Measurements from ENCODE around the gene NAV2. TPM values are rescaled to one million over a fixed set of nuclear protein-coding genes. Genes with fewer than 3 reads are reported as not detected.

The NAV2 gene
- total RNA-seq, 4 donors from 2014 or later, result 9.1 to 34.7 (median 22.2) TPM

- Histone ChIP-seq H3K4me1 (peaks cover 20% of the 10 kb centered on the region), H3K4me3 (no peak overlapping the region), H3K36me3 (peaks cover 4% of the 10 kb centered on the region), H3K9me3 (no peaks in the 10 kb centered on the region), H3K27me3 (no peaks in the 10 kb centered on the region), H3K27ac (no peak overlapping the region)
- DNase-seq (ENCODE audit: low spot score in 2 of 2), result no peak
- 60% methylated on average over 12 of the region's 12 CpGs for WGBS
- TF ChIP-seq EP300 (IDR thresholded peaks at IDR 0.05) (no peak), CTCF (IDR thresholded peaks at IDR 0.05) (no peak), POLR2AphosphoS5 (IDR thresholded peaks at IDR 0.05) (no peak), POLR2A (IDR thresholded peaks at IDR 0.05) (no peak)
These were observed 115.9 kb downstream of the NAV2 start for GRCh38 chr11:19828382-19829108.

DNA sequence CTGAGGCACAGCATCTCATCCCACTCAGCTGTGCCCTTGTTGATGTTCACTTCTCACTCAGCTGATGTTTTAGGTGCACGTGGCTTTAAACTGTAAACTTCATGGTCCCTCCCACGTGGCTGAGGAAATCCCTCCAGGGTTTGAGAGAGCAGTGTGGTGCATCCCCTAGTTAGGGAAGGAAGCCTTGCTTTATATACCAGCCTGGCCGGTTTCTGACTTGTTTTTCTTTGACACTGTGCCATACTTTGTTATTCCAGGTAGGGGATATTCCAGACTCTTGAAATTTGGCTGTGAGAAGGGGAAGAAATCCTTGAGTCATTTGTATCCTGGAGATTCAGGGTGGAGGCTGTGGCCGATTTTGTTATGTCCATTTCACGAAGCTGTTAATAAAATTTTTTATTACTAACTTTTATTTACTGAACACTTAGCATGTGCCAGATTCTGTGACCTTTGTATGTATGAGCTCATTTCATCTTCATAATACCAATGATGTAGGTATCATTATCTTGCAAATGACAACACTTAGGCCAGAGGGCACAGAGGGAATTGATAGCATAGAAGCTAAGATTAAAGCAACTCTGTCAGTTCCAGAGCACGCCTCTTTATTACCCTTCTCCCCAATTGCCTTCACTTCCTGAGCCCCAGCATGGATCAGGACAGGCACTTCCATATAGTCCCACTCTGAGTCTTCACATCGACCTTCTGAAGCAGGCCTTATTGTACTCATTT lies 116.6 kb downstream of the NAV2 start:
- Histone ChIP-seq H3K4me1 (peaks cover 20% of the 10 kb centered on the region), H3K4me3 (no peak overlapping the region), H3K27me3 (no peaks in the 10 kb centered on the region), H3K27ac (no peak overlapping the region), H3K9me3 (no peaks in the 10 kb centered on the region), H3K36me3 (peaks cover 8% of the 10 kb centered on the region)
- TF ChIP-seq POLR2AphosphoS5 (IDR thresholded peaks at IDR 0.05) (peak in 1 of 3 donors; percentile 38), EP300 (IDR thresholded peaks at IDR 0.05) (no peak), POLR2A (IDR thresholded peaks at IDR 0.05) (no peak)
- 30% methylated on average over 7 of the region's 7 CpGs for WGBS
- no peak for DNase-seq (ENCODE audit: low spot score in 2 of 2)

DNA sequence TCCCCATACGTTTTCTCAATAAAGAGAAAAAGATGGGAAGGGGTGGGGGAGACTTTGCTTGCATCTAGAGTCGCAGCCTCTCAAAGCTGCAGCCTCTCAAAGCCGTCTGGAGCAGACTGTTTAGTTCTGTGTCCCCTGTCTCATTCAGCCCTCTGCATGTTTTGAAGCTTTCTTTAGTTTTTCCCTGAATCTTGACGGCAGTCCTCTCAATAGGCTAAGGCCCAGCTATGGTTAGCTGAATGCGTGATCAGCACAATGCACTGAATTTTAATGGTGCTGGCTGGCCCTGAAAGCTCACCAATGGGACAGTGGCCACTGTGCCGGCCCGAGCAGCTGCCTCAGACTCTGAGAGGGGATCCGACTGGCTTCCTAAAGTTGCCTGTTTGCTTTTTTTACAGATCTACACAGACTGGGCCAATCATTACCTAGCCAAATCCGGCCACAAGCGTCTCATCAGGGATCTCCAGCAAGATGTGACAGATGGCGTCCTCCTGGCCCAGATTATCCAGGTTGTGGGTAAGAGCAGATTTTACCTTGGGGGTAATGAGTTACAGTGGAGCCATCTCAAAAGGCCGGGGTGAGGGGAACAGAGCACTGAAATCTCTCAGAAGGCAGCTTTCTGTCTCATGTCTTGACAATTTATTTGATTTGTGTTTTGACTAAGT lies 119.6 kb downstream of the NAV2 start:
- Histone ChIP-seq H3K27me3 (no peaks in the 10 kb centered on the region), H3K4me3 (no peak overlapping the region), H3K4me1 (peaks cover 20% of the 10 kb centered on the region), H3K36me3 (peaks cover 8% of the 10 kb centered on the region), H3K27ac (no peak overlapping the region), H3K9me3 (no peaks in the 10 kb centered on the region)
- TF ChIP-seq POLR2AphosphoS5 (IDR thresholded peaks at IDR 0.05) (no peak), POLR2A (IDR thresholded peaks at IDR 0.05) (no peak), EP300 (IDR thresholded peaks at IDR 0.05) (no peak), CTCF (IDR thresholded peaks at IDR 0.05) (no peak)
- WGBS, result 74% methylated on average over 12 of the region's 12 CpGs
- DNase-seq (ENCODE audit: low spot score in 2 of 2), result no peak

GRCh38 chr11:19832901-19833300 lies 120.3 kb downstream of the NAV2 start:
- DNase-seq (ENCODE audit: low spot score in 2 of 2), result no peak
- Histone ChIP-seq H3K27me3 (no peaks in the 10 kb centered on the region), H3K9me3 (no peaks in the 10 kb centered on the region), H3K4me3 (no peak overlapping the region), H3K4me1 (peaks cover 17% of the 10 kb centered on the region), H3K27ac (no peak overlapping the region), H3K36me3 (peaks cover 8% of the 10 kb centered on the region)
- TF ChIP-seq POLR2A (IDR thresholded peaks at IDR 0.05), result no peak
- TF ChIP-seq CTCF (IDR thresholded peaks at IDR 0.05), result no peak
- TF ChIP-seq EP300 (IDR thresholded peaks at IDR 0.05), result no peak
- no peak for TF ChIP-seq POLR2AphosphoS5 (IDR thresholded peaks at IDR 0.05)
- 84% methylated on average over 3 of the region's 3 CpGs for WGBS

DNA sequence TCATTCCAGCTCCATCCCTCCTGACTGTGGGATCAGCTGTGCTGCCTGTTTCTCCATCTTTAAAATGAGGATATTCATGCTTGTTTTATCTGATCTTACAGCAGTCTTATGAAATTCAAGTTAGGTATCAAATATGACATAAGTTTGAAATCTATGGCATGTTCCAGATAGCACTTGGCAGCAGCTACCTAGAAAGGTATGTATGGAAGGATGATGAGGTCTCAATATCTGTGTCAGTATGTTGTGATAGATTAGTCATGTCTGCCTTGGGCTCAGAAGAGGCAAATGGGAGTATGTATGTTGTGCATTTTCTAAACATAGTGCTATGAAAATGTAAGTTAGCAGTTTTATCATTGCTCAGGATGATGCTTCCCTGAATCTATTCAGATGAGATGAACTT lies 122.1 kb downstream of the NAV2 start:
- H3K4me1 ChIP-seq, result peaks cover 1% of the 10 kb centered on the region
- DNase-seq (ENCODE audit: low spot score in 2 of 2), result no peak
- no peaks in the 10 kb centered on the region for H3K9me3 ChIP-seq
- TF ChIP-seq CTCF (IDR thresholded peaks at IDR 0.05) (no peak), EP300 (IDR thresholded peaks at IDR 0.05) (no peak), POLR2AphosphoS5 (IDR thresholded peaks at IDR 0.05) (no peak), POLR2A (IDR thresholded peaks at IDR 0.05) (no peak)
- H3K27me3 ChIP-seq, result no peaks in the 10 kb centered on the region
- no peak overlapping the region for H3K4me3 ChIP-seq
- no peak overlapping the region for H3K27ac ChIP-seq
- H3K36me3 ChIP-seq, result peaks cover 8% of the 10 kb centered on the region
